DND-41 (cell line): ENCODE measurements around the gene PDGFRA.

Experiments
- CTCF ChIP-seq: IDR thresholded peaks from 2 replicates; pipeline ENCODE4 v1.5.1; 2012; ENCODE audit warnings: borderline replicate concordance, low read length, moderate library complexity, mild to moderate bottlenecking; ENCODE audit not compliant: poor library complexity, severe bottlenecking; ENCODE audit errors: extremely low read depth
- EZH2 ChIP-seq: IDR thresholded peaks from 3 replicates; pipeline ENCODE4 v1.6.1; 2012; ENCODE audit warnings: borderline replicate concordance, low read depth, mild to moderate bottlenecking, moderate library complexity, low read length, inconsistent platforms; ENCODE audit not compliant: severe bottlenecking

- TF ChIP-seq CTCF (no peak), EZH2 (no peak)
Observed at GRCh38 chr4:54228961-54229501, at the start of gene PDGFRA.
